HG03457 (cell line): ENCODE measurements around the gene SLC18A3.

Experiments
- ATAC-seq: cut with Tn5 transposase; IDR thresholded peaks from one replicate; pipeline ENCODE4 v1.9.1; 2021; ENCODE audit warnings: moderate number of reproducible peaks; ENCODE audit not compliant: unreplicated experiment

The SLC18A3 gene

GRCh38 chr10:49611166-49611815 is 1.2 kb downstream of the SLC18A3 start:
- ATAC-seq: no peak

DNA sequence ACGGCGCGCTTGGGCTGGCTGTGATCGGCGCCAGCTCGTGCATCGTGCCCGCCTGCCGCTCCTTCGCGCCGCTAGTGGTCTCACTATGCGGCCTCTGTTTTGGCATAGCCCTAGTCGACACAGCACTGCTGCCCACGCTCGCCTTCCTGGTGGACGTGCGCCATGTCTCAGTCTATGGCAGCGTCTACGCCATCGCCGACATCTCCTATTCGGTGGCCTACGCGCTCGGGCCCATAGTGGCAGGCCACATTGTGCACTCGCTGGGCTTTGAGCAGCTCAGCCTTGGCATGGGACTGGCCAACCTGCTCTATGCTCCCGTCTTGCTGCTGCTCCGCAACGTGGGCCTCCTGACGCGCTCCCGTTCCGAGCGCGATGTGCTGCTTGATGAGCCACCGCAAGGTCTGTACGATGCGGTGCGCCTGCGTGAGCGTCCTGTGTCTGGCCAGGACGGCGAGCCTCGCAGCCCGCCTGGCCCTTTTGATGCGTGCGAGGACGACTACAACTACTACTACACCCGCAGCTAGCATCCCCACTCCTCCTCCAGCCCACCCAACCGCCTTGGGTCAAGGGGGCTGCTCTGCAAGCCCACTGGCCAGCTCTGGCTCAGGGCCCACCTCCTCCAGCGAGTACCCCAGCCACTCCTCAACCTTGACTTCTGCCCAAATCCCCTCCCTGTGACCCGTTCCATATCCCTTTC is 1.9 kb downstream of the SLC18A3 start:
- no peak for ATAC-seq

GRCh38 chr10:49612513-49613164 is 2.5 kb downstream of the SLC18A3 start:
- ATAC-seq: no peak

GRCh38 chr10:49613165-49613881 is 3.2 kb downstream of the SLC18A3 start:
- ATAC-seq: no peak

- no peak for ATAC-seq
These were observed 3.8 kb downstream of the SLC18A3 start, which contains the start of gene CHAT for GRCh38 chr10:49613882-49614241. TSS of gene CHAT (plus strand) at chr10:49614037. CDS start at chr10:49614190, 153 bp downstream.

- ATAC-seq: no peak
These were observed 4.4 kb downstream of the SLC18A3 start for GRCh38 chr10:49614242-49615198.

DNA sequence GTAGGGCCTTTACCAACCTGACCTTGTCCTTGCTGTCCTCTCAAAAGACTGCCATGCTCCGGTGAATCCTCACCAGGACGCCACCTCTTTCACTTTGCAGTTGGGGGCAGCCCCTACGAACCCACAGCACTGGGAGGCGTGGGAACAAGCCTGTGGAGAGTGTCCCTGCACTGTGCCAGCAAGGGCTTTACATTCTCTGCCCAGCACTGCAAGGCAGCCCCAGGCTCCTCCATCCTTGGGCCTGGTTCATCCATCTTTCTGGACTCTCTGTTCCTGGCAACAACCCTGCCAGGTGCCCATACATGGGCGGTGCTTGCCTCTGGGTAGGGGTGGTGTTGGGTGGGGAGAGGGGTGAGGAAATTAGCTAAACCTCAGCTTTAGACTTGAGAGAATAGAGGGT is 5.1 kb downstream of the SLC18A3 start:
- no peak for ATAC-seq

DNA sequence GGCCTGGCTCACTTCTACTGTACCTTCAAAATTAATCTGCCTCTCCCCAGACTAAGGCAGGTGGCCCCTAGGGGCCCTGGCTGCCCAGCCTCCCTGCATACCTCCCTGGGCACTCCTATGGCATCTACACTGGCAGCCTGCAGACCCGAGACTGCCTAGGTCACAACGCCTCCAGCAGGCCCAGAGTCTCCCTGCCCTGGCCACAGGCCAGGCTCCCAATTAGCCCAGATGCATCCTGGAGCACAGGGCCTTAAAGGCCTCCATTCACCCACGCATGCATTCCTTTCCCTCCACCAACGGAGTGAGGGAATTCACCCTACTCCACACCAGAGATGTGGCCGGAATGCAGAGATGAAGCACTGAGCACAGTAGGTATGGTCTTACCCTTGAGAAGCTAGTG is 5.6 kb downstream of the SLC18A3 start:
- ATAC-seq: no peak

DNA sequence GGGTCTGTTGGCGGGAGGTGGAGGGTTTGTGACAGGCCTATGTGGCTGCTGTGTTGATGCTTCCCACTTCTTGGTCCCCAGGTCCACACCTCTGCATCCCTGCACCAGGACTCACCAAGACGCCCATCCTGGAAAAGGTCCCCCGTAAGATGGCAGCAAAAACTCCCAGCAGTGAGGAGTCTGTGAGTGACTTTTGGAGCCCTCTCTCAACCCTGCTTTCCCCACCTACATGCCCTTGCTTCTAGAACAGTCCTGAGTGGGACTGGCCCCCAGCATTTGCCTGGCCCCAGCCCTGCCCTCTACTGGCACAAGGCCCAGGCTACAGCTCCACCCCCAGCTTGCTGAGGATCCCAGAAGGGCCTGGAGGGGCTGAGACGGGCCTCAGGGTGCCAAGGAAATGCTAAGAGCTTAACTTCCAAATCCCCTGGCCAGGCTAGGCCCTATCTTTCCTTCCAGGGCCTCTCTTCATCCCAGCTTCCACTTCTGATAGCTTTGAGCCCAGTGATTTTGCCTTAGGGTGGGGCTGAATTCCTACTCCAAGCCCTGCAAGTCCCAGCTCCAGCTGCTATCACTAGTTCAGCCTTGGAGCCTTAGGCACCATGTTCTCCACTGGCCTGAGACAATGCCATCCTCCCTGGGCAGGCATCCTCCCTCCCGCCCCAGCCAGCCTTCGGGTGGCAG is 6.5 kb downstream of the SLC18A3 start:
- no peak for ATAC-seq

DNA sequence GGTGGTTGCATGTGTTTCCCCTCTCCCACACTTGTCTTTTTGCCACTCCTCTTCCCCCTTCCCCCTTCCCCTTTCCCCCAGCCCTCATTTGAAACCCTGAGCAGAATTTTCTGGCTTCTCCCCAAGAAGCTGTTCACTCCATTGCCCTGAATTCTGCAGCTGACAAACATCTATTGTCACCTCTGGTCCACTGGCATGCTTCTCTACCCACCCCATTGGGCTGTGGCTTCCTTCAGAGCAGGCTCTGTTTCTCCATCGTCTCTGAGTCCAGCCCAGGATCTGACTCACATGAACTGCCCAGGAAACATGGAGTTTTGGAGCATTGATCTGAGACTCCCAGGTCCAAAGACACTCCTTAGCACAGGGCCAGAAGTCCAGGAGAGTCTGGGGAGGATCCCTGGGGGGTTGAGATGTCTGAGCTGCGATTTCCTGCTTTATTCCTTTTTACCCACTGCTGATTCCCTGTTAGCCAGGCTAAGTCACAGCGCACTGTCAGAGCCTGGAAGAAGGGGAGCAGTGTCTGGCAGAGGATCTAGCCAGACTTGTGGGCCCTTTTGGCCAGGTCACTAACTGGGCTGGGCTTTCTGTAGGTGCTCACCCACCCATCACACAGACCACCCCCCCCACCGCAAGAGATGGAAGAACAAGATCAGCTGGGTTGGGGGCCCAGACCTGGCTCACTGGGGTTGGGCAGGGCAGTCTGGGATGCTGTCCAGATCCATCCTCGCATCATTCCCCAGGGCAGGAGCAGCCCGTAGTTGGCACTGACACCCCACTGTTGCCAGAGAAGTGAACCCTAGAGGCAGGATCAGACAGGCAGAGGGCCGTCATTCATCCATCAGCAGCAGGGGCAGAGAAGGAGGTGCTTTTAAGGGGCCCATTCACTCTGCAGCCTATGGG is 7.3 kb downstream of the SLC18A3 start:
- no peak for ATAC-seq

DNA sequence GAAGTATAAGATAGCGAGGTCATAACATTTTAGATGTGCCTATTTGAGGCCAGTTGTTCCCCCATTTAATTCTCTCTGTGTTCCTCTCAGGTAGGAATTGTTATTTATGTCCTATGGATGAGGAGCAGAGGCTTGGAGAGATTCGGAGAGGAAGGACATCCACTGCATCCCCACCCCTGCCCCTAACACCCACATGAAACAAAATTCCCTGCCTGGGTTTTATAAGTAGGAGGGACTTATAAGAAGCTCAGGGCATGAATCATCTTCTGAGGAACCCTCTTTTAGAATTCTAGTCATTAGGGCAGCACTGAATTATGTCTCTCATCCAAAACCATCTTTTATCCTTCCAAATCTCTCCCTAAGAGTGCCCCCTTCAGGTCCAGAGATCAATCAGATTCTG is 8.7 kb downstream of the SLC18A3 start:
- ATAC-seq: no peak

DNA sequence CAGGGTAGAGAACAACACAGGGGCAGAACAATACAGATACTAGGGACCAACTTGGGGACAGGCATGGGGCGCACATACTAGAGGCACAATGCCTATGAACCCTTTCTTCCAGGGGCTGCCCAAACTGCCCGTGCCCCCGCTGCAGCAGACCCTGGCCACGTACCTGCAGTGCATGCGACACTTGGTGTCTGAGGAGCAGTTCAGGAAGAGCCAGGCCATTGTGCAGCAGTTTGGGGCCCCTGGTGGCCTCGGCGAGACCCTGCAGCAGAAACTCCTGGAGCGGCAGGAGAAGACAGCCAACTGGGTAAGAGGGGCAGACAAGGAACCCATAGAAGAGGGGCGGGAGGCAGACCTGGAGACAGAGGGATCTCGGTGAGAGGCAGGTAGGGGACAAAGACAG is 9.5 kb downstream of the SLC18A3 start:
- ATAC-seq: no peak

DNA sequence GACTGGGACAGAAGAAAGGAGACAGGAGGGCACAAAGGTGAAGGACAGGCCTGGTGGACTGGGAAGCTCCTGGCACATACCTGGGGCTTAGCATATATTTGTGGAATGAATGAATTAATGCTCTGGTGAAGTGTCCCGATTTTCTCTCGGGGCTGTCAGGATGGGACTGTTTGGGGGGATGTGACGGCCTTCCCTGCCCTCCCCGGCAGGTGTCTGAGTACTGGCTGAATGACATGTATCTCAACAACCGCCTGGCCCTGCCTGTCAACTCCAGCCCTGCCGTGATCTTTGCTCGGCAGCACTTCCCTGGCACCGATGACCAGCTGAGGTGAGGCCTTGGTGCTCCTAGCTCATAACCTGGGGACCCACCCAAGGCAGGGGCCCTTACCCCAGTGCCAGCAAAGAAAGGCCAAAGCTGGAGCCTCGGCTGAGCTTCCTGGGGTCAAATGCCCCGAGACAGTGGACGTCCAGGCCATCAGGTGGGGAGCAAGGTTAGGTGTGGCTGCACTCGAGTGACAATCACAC is 10.2 kb downstream of the SLC18A3 start:
- ATAC-seq: no peak

DNA sequence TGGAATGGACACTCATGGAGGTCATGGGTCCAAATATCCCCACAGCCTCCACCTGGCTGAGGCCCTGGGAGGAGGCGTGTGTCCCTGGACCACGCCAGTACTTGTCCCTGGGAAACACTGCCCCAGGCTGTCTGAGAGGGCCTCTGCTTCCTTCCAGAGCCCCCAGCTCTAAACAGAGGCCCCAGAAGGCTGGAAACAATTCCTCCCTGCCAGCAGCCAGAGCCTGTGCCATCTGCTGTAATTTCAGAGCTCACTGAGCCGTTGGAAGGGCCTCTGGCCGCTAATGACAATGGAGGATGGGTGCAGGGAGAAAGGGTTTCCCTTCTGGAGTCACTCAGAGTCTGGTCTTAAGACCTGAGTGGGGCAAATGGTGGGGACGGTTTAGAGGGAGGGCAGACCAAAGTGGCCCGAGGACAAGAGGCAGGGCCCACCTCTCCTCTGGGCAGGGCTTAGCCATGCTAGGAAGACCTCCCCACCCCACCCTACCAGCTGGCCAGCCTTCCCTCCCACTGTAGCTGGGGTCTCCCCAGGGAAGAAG is 10.8 kb downstream of the SLC18A3 start:
- ATAC-seq: no peak

- no peak for ATAC-seq
These were observed 11.5 kb downstream of the SLC18A3 start for GRCh38 chr10:49621561-49621960.

GRCh38 chr10:49622426-49623425 is 12.6 kb downstream of the SLC18A3 start:
- ATAC-seq: no peak

DNA sequence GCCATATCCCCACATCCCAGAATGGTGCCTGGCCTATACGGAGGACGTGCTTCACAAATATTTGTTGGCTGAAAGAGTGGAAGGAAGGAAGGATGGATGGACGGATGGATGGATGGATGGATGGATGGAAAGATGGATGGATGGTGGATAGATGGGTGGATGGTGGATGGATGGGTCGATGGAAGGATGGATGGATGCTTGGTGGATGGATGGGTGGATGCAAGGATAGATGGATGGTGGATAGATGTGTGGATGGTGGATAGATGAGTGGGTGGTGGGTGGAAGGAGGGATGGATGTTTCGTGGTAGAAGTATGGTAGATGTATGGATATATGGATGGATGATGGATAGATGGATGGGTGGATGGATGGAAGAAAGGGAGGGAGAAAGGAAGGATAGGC is 14.5 kb downstream of the SLC18A3 start:
- no peak for ATAC-seq
